Hepatic stellate cell (primary cell): ENCODE results near the gene RNASE1.
"Not testable (repeated sequence)": the region's sequence is repeated elsewhere in the genome, so short reads cannot be mapped to it uniquely, and the experiment has no call there.

Experiments
- DNase-seq: peaks from one replicate; pipeline ENCODE4 v3.0.0; 2011; ENCODE audit warnings: low spot score

Gene RNASE1

GRCh38 chr14:20802341-20803084 lies at the start of gene RNASE1:
RNASE1 (minus strand) TSS chr14:20802844; CDS start chr14:20802068, 776 bp downstream.
- no peak for DNase-seq

GRCh38 chr14:20848955-20849570 lies 46.4 kb upstream of the RNASE1 start:
- DNase-seq, result no peak

GRCh38 chr14:20848316-20848954 lies 45.8 kb upstream of the RNASE1 start:
- no peak for DNase-seq

- no peak for DNase-seq
Observed at GRCh38 chr14:20846560-20846959, 43.9 kb upstream of the RNASE1 start.

- DNase-seq, result no peak
Observed at GRCh38 chr14:20841096-20841495, 38.5 kb upstream of the RNASE1 start.

GRCh38 chr14:20837831-20838230 lies 35.2 kb upstream of the RNASE1 start:
- no peak for DNase-seq

GRCh38 chr14:20836668-20837338 lies 34.2 kb upstream of the RNASE1 start:
- DNase-seq, result peak; percentile 29

GRCh38 chr14:20834899-20835298 lies 32.3 kb upstream of the RNASE1 start:
- DNase-seq, result no peak

- DNase-seq, result no peak
Observed at GRCh38 chr14:20830831-20831230, 28.2 kb upstream of the RNASE1 start.

- not testable (repeated sequence) for DNase-seq
Observed at GRCh38 chr14:20828024-20828694, 25.5 kb upstream of the RNASE1 start.

- no peak for DNase-seq
Observed at GRCh38 chr14:20827326-20827725, 24.7 kb upstream of the RNASE1 start.

GRCh38 chr14:20826666-20827065 lies 24.0 kb upstream of the RNASE1 start:
- not testable (repeated sequence) for DNase-seq

GRCh38 chr14:20823859-20824258 lies 21.2 kb upstream of the RNASE1 start:
- no peak for DNase-seq

- DNase-seq, result not testable (repeated sequence)
Observed at GRCh38 chr14:20821521-20822108, 19.0 kb upstream of the RNASE1 start.

GRCh38 chr14:20820063-20820904 lies 17.6 kb upstream of the RNASE1 start:
- no peak for DNase-seq

- DNase-seq, result no peak
Observed at GRCh38 chr14:20818861-20819260, 16.2 kb upstream of the RNASE1 start.

GRCh38 chr14:20815946-20816345 lies 13.3 kb upstream of the RNASE1 start:
- not testable (repeated sequence) for DNase-seq

GRCh38 chr14:20811986-20812975 lies 9.6 kb upstream of the RNASE1 start:
- no peak for DNase-seq

- no peak for DNase-seq
Observed at GRCh38 chr14:20809917-20810316, 7.3 kb upstream of the RNASE1 start.

GRCh38 chr14:20808162-20808483 lies 5.5 kb upstream of the RNASE1 start:
- DNase-seq, result no peak
